ENCODE results near the gene IRAK3.

Gene IRAK3

GRCh38 chr12:66165141-66165540 lies 23.9 kb upstream of the IRAK3 start:
- ATAC-seq = no peak
- TF ChIP-seq TOX (CRISPR knock-in tag; IDR thresholded peaks at IDR 0.05; ENCODE audit: borderline replicate concordance) = no peak
- peak; percentile 57 for TF ChIP-seq ZFP30 (CRISPR knock-in tag; IDR thresholded peaks at IDR 0.05)

GRCh38 chr12:66166561-66166960 lies 22.5 kb upstream of the IRAK3 start:
- no peak for ATAC-seq
- TF ChIP-seq, protein P1, sequence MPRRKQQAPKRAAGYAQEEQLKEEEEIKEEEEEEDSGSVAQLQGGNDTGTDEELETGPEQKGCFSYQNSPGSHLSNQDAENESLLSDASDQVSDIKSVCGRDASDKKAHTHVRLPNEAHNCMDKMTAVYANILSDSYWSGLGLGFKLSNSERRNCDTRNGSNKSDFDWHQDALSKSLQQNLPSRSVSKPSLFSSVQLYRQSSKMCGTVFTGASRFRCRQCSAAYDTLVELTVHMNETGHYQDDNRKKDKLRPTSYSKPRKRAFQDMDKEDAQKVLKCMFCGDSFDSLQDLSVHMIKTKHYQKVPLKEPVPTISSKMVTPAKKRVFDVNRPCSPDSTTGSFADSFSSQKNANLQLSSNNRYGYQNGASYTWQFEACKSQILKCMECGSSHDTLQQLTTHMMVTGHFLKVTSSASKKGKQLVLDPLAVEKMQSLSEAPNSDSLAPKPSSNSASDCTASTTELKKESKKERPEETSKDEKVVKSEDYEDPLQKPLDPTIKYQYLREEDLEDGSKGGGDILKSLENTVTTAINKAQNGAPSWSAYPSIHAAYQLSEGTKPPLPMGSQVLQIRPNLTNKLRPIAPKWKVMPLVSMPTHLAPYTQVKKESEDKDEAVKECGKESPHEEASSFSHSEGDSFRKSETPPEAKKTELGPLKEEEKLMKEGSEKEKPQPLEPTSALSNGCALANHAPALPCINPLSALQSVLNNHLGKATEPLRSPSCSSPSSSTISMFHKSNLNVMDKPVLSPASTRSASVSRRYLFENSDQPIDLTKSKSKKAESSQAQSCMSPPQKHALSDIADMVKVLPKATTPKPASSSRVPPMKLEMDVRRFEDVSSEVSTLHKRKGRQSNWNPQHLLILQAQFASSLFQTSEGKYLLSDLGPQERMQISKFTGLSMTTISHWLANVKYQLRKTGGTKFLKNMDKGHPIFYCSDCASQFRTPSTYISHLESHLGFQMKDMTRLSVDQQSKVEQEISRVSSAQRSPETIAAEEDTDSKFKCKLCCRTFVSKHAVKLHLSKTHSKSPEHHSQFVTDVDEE (CRISPR knock-in tag; IDR thresholded peaks at IDR 0.05) = no peak
- TF ChIP-seq ZNF8 (CRISPR knock-in tag; IDR thresholded peaks at IDR 0.05) = no peak
- TF ChIP-seq ZC3H10 (CRISPR knock-in tag; IDR thresholded peaks at IDR 0.05) = no peak
- TF ChIP-seq GLIS3 (CRISPR knock-in tag; IDR thresholded peaks at IDR 0.05) = no peak
- TF ChIP-seq, protein P2, sequence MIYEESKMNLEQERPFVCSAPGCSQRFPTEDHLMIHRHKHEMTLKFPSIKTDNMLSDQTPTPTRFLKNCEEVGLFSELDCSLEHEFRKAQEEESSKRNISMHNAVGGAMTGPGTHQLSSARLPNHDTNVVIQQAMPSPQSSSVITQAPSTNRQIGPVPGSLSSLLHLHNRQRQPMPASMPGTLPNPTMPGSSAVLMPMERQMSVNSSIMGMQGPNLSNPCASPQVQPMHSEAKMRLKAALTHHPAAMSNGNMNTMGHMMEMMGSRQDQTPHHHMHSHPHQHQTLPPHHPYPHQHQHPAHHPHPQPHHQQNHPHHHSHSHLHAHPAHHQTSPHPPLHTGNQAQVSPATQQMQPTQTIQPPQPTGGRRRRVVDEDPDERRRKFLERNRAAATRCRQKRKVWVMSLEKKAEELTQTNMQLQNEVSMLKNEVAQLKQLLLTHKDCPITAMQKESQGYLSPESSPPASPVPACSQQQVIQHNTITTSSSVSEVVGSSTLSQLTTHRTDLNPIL (CRISPR knock-in tag; IDR thresholded peaks at IDR 0.05; ENCODE audit: low read depth) = no peak
- no peak for TF ChIP-seq ARNTL (CRISPR knock-in tag; IDR thresholded peaks at IDR 0.05; ENCODE audit: borderline replicate concordance, low read depth)
- no peak for TF ChIP-seq SNAI2 (CRISPR knock-in tag; IDR thresholded peaks at IDR 0.05)
- TF ChIP-seq OSR1 (CRISPR knock-in tag; IDR thresholded peaks at IDR 0.05) = no peak
- TF ChIP-seq TOX (CRISPR knock-in tag; IDR thresholded peaks at IDR 0.05; ENCODE audit: borderline replicate concordance) = no peak
- no peak for TF ChIP-seq ZNF565 (CRISPR knock-in tag; conservative IDR thresholded peaks at IDR 0.05; ENCODE audit: low read depth)

- ATAC-seq = no peak
- TF ChIP-seq BACH2 (CRISPR knock-in tag; IDR thresholded peaks at IDR 0.05; ENCODE audit: borderline replicate concordance) = no peak
- no peak for TF ChIP-seq ZNF565 (CRISPR knock-in tag; conservative IDR thresholded peaks at IDR 0.05; ENCODE audit: low read depth)
Measured at GRCh38 chr12:66168410-66168809, 20.6 kb upstream of the IRAK3 start.

GRCh38 chr12:66169221-66170170 lies 19.5 kb upstream of the IRAK3 start, which contains the start of gene TMBIM4:
Gene TMBIM4, minus strand, starts transcription at chr12:66169996. Its CDS starts 45 bp downstream, at chr12:66169951.
- ATAC-seq = peak; percentile 95
- TF ChIP-seq OSR1 (CRISPR knock-in tag; IDR thresholded peaks at IDR 0.05) (no peak), SNAI2 (CRISPR knock-in tag; IDR thresholded peaks at IDR 0.05) (peak; percentile 45; the same call in 1 of the 2 replicates), ZNF70 (CRISPR knock-in tag; IDR thresholded peaks at IDR 0.05) (no peak), ZFP30 (CRISPR knock-in tag; IDR thresholded peaks at IDR 0.05) (no peak; the same call in 1 of the 2 replicates), ESRRG (CRISPR knock-in tag; IDR thresholded peaks at IDR 0.05) (no peak), ZFP3 (CRISPR knock-in tag; IDR thresholded peaks at IDR 0.05) (peak; percentile 78), TOX (CRISPR knock-in tag; IDR thresholded peaks at IDR 0.05; ENCODE audit: borderline replicate concordance) (no peak), POU6F1 (CRISPR knock-in tag; IDR thresholded peaks at IDR 0.05; ENCODE audit: borderline replicate concordance, low read depth) (no peak), PPARA (CRISPR knock-in tag; IDR thresholded peaks at IDR 0.05; ENCODE audit: borderline replicate concordance) (no peak), TCF4 (CRISPR knock-in tag; IDR thresholded peaks at IDR 0.05; ENCODE audit: borderline replicate concordance) (no peak), ZNF8 (CRISPR knock-in tag; IDR thresholded peaks at IDR 0.05) (peak; percentile 42; the same call in 1 of the 2 replicates), ISL1 (CRISPR knock-in tag; IDR thresholded peaks at IDR 0.05) (no peak), PATZ1 (CRISPR knock-in tag; IDR thresholded peaks at IDR 0.05; ENCODE audit: borderline replicate concordance) (no peak), GLIS3 (CRISPR knock-in tag; IDR thresholded peaks at IDR 0.05) (peak; percentile 83; the same call in 1 of the 2 replicates), ZC3H10 (CRISPR knock-in tag; IDR thresholded peaks at IDR 0.05) (no peak), RARB (CRISPR knock-in tag; IDR thresholded peaks at IDR 0.05) (no peak), ZNF565 (CRISPR knock-in tag; conservative IDR thresholded peaks at IDR 0.05; ENCODE audit: low read depth) (no peak), BACH2 (CRISPR knock-in tag; IDR thresholded peaks at IDR 0.05; ENCODE audit: borderline replicate concordance) (no peak)
- TF ChIP-seq, protein P3, sequence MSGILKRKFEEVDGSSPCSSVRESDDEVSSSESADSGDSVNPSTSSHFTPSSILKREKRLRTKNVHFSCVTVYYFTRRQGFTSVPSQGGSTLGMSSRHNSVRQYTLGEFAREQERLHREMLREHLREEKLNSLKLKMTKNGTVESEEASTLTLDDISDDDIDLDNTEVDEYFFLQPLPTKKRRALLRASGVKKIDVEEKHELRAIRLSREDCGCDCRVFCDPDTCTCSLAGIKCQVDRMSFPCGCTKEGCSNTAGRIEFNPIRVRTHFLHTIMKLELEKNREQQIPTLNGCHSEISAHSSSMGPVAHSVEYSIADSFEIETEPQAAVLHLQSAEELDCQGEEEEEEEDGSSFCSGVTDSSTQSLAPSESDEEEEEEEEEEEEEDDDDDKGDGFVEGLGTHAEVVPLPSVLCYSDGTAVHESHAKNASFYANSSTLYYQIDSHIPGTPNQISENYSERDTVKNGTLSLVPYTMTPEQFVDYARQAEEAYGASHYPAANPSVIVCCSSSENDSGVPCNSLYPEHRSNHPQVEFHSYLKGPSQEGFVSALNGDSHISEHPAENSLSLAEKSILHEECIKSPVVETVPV (CRISPR knock-in tag; IDR thresholded peaks at IDR 0.05) = 0 out of 2 replicates have a peak, but pooled peaks have one; percentile 49
- TF ChIP-seq, protein P1 (CRISPR knock-in tag; IDR thresholded peaks at IDR 0.05) = no peak; the same call in 1 of the 2 replicates
